Fibroblast of skin of left biceps (primary cell): ENCODE results near the gene KIF5A.
"Not testable (repeated sequence)": the region's sequence is repeated elsewhere in the genome, so short reads cannot be mapped to it uniquely, and the experiment has no call there.

ENCODE experiments used
- DNase-seq, 2 experiments: peaks; one replicate each; pipeline ENCODE4 v3.0.0-alpha.2; 2013; ENCODE audit warnings: low read depth in 2 of 2

The KIF5A gene

DNA sequence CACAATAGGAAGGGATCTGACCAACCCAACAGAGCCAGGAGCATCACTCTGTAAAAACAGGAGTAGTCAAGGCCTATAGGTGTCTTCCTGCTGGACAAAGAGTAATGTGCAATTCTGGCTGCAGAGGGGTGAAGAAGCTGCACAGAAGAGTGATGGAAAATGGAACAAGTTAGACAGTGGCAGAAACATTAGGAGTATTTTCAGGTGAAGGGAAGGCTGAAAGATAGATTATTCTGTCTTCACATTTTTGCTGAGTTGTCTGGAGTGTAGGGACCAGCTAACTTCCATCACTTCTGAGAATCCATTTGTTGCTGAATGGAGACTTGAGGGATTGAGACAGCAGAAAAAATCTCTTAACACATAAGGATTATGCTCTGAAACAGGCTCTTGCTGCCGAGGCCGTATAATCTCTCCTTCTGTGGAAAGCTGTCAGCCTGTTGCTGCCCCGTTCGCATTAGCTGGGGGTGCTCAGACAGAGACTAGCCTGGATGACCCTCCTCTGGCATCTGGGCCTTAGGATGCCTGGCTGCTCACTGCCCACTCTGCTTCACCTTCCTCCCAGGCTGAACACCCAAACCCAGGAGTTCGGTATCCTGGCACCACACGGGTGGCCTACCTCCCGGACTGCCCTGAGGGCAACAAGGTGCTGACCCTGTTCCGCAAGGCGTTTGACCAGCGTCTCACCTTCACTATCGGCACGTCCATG is 58.3 kb downstream of the KIF5A start:
- no peak for DNase-seq

DNA sequence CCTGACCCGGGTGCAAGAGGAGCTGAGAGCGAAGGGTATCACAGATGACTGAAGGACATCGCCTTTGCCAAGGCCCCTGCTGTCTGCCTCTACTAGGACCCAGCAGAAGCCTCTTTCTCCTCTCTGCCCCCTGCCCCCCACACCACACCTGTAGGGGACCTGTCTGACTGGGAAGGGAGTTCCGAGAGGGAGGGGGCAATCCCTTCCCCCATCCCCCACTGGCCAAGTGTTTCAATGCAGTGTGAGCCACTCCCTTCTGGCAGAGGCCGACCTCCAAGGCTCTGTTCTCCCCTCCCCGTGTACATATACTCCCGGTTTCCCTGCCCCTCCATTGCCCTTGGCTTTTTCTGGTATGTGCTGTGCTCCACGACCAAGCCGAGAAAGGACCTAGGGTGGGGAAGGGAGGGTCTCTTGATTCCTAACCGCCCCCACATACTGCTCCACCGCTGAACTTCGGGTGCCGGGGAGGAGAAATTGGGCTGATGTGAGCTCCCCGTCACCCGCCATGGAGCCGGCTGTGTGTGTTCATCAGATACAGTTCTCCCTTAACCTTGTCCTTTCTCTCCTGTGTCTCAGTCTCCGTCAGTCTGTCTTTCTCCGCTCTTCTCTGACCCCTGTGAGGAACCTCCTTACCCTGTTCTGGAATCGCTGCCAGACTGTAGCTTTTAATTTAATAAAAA is 59.4 kb downstream of the KIF5A start:
- no peak for DNase-seq

DNA sequence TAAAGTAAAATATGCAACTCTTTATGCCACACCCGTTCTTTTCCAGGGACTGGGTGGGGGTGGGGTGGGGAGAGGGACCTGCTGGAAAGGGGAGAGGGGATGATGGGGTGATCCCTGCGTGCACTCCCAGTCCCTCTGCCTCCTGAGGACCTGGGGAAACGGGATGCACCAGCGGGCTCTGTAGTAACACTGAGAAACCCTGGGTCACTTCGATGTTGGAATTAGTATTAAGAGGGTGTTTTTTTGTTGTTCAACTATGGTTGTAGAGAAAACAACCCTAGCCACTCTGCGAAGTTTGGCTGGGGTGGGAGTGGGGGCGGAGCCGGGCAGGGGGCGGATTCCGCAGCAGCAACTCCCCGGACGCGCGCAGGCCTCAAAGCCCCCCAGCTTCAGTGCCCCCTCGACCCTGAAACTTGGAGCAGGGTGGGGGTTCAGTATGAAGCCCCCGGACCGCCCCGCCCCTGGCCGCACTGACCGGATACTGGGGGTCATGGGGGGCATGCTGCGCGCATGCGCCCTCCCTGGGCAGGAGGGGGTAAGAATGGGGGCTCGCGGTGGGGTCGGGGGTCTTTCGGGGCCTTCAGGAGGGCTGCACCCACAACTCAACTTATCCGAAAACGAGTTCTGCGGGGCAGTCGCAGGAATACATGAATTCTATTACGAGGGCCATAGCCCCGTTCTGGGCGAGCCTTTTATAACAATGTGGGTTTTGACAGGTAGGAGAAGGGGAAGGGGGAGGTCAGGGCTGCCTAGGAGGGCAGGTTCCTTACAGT is 60.1 kb downstream of the KIF5A start:
- DNase-seq: no peak

DNA sequence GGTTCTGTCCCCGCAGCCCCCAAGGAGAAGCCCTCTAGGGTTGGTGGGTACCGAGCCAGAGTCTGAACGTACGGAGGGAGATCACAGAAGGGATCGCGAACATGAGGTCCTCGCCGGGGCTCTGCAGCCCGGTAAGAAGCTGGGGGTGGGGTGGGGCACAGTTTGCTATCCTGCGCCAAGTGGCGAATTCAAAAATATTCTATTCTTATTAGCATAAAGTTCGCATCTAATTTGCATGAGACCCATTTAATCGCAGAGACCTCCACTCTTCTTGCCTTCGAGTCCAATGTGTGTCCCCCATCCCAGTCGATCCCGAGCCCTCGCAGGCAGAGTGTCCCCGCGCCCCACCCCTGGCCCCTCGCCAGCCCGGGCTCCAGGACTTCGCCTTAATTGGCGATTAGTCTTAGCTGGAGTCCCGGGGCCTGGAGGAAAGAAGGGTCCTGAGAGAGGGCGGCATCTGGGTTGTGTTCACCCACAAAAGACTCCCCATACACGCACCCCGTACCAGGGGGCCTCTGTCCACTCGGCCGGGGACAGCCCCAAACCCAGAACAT is 60.8 kb downstream of the KIF5A start:
- no peak for DNase-seq

DNA sequence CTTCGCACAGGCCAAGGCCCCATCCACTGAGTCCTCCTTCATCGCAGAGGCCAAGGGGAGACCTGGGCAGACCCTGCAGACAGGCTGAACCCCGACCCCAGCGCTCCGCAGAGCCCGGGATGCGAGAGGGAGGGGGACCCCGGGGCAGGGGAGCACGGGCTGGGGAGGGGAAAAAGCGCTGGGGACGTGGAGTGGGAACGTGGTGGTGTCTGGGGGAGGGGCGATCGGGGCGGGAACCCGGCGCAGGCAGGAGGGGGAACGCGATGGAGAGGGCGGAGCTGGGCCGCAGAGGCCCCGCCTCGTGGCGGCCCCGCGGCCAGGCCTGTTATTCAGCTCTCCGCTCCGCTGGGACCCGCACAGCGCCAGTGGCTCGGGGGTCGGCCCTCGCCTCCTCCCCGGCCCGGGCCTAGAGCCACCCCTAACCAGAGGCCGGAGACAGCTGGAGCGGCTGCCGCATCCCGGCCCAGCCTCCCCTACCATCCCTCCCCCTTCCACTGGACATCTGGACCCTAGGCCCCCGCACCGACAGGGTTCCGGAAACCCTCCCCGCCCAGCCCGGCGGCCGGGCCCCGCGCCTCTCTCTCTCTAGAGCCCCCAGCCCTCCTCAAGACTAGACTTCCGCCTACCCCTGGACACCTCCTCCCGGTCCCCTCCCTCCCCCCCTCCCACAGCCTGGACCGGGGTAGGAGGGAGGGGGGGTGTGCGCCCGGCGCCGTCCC is 61.4 kb downstream of the KIF5A start, which contains the start of gene ARHGEF25:
Gene ARHGEF25 (plus strand): TSS at position 328 of the 719 bp plus-strand sequence. CDS start 460 bp downstream, outside the sequence.
- peak; percentile 24 to 39 for DNase-seq

DNA sequence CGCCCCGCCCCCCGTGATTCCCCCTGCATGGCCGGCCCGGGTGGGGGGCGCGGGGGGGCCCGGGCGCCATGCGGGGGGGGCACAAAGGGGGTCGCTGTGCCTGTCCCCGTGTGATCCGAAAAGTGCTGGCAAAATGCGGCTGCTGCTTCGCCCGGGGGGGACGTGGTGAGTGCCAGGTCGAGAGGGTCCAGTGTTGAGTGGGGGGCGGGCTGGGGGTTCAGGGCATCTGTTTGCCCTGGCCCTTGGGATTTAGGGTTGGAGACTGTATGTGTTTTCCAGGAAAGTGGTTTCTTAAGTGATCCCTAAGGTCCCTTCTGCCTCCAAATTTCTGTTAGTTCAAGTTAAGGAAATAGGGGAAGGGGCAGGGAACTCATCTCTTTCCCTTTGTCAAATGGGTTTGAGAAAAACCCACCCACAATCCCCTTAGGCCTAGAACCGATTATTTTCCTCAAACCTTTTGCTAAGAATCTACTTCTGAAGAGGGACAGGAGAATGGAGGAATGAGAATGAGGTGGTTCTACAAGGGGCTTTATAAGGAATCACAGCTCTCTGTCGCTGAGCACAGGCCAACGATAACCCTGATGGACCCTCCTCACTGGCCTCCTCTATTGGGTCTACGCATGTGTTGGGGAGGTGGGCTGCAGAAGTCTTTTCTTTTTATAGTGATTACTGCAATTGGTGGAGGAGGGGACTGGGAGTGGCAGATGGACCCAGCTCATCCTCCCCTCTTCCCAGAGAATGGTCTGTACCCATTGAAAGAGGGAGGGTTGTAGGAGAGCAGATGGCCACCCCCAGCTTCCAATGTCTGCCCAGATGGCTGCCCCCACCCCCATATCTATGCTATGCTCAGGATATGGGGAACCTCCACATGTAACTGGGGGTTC is 62.2 kb downstream of the KIF5A start:
- DNase-seq: no peak

DNA sequence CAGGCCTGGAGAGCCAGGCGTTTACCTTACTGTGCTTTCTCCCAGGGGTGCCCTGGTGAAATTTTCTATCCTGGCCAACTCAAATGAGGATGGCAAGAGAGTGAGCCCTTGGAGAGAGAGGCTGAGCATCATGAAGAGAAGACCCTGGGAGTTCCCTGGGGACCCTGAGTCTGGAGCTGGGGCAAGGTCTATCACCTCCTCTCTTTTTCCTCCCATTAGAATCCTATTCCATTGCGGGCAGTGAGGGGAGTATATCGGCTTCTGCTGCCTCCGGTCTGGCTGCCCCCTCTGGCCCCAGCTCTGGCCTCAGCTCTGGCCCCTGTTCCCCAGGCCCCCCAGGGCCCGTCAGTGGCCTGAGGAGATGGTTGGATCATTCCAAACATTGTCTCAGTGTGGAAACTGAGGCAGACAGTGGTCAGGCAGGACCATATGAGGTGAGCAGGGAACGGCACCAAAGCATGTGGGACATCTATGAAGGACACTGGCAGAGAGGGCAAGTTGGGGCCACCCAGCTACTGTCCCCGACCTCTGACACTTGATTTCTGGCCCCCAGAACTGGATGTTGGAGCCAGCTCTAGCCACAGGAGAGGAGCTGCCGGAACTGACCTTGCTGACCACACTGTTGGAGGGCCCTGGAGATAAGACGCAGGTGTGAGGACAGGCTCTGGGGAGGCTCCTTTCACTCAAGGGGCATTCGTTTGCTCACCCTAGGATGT is 63.0 kb downstream of the KIF5A start:
- no peak for DNase-seq

DNA sequence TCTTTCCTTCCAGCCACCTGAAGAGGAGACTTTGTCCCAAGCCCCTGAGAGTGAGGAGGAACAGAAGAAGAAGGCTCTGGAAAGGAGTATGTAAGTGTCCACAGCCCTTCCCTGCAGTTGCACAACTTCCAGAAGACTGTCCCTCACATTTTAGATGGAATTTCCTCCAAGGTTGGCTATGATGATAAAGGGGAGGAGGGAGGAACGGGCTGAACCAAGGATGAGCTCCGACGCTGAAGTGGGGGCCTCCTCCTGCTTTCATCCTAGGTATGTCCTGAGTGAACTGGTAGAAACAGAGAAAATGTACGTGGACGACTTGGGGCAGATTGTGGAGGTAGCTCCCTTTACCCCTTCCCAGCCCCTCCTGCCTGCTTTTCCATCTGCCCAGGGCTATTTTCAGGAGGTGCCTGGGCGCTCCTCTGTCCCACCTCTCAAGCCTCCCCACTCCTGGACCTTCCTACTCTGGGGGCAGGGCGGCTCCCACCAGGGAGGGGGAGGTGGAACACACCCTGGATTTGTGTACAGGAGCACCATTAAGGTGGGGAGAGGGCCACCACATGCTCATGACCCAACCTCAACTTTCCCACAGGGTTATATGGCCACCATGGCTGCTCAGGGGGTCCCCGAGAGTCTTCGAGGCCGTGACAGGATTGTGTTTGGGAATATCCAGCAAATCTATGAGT is 63.7 kb downstream of the KIF5A start:
- DNase-seq: no peak

DNA sequence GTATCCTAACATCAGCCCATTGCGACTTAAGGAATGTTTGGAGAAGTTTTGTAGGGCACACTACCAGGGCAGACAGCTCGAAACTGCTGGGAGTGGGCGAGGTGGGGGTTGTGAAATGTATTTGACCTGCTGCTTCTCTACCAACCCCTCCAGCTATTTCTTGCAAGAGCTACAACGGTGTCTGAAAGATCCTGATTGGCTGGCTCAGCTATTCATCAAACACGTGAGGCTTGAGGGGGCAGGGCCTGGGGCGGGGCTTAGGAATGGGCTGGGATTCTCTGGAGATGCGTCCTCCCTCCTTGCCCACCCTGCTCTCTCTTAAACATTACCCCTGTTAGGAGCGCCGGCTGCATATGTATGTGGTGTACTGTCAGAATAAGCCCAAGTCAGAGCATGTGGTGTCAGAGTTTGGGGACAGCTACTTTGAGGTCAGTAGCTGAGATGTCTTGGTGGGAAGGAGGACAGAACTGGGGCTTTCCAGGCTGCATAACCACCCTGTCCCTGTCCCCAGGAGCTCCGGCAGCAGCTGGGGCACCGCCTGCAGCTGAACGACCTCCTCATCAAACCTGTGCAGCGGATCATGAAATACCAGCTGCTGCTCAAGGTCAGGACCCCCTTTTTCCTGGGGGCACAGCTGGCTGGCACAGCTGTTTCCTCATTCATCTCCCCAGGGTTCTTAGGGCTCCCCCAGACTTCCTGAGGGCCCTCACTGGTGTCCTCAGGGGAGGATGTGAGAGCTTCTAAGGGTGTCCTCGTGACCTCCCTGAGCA is 64.5 kb downstream of the KIF5A start:
- DNase-seq: no peak

DNA sequence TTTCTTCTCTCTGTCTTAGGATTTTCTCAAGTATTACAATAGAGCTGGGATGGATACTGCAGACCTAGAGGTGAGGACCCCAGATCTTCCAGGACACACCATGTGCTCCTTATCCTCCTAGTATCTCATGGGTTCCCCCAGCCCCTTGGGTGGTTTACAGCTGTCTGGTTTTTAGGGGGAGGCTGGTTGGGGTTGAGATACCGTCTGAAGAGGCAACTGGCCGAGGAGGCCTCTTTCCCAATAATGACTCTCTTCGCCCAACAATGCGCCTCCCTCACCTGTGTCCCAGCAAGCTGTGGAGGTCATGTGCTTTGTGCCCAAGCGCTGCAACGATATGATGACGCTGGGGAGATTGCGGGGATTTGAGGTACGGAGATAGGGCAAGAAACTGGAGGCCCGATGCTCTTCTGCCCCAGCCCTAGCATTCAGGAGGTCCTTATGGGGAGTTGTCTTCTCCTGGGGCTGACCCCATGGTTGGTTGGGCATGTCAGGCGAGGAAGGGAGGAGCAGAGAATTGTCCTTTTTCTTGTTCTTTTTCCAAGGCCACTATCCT is 65.2 kb downstream of the KIF5A start:
- no peak for DNase-seq

DNA sequence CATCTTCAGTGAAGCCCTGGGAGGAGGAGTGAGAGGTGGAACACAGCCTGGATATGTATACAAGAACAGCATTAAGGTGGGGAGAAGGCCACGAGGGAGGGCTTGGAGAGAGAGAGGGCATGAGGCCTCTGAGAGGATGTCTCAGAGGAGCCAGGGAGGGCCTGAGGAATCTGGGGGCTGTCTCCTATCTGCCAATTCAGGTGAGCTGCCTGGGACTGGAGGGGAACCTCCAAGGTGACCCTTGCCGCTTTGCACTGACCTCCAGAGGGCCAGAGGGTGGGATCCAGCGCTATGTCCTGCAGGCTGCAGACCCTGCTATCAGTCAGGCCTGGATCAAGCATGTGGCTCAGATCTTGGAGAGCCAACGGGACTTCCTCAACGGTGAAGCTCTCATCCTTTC is 65.8 kb downstream of the KIF5A start:
- no peak for DNase-seq

DNA sequence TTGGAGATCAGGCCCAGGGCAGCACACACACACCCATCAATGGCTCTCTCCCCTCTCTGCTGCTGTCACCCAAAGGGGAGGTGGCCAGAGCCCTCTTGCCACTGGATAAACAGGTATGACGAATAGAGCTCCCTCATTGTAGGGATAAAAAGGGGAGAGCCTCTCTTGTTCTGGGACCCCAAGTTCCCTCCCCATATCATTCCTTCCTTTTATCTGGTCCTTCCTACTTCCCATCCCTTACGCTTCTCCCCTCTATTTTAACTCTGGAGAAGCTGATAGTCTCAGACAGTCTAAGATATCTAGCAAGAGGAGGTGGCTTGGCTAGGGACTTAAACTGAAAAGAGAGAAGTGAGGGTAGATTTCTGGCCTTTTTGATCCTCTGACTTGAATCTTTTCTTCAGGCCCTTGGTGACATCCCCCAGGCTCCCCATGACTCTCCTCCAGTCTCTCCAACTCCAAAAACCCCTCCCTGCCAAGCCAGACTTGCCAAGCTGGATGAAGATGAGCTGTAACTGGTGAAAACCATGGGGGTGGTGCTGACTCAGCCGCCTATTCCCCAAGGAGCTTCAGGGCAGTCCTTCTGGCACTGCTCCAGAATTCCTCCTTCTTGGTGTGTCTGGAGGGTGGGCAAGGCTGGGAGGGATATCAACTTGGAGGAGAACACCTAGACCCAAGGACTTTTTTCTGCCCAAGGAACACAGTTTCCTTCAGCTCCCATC is 66.7 kb downstream of the KIF5A start:
- no peak for DNase-seq

DNA sequence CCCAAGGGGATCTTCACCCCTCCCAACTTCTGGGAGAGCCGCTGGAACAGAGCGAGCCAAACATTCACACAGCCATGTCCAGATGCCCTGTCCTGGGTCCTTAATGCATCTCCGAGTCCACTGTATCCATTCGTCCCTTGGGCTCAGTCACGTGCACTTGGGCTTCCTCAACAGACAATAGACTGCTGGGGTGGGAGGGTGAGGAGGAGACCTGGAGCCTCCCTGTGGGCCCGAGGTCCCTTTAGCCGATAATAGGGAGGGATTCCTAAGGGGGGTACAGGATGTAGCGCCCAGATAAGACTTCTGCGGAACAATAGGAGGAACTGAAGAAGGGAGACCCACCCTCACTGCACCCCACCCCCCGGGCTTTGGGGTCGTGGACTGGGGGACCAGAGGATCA is 68.1 kb downstream of the KIF5A start:
- DNase-seq: no peak

DNA sequence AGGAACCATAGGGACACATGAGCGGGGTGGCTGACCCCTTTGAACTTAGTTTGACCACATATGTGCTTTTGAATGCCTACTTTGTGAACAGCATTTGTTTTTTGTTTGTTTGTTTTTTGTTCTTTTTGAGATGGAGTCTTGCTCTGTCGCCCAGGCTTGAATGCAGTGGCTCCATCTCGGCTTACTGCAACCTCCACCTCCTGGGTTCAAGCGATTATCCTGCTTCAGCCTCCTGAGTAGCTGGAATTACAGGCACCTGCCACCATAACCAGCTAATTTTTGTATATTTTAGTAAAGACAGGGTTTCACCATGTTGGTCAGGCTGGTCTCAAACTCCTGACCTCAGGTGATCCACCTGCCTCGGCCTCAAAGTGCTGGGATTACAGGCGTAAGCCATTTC is 68.6 kb downstream of the KIF5A start:
- not testable (repeated sequence) for DNase-seq

DNA sequence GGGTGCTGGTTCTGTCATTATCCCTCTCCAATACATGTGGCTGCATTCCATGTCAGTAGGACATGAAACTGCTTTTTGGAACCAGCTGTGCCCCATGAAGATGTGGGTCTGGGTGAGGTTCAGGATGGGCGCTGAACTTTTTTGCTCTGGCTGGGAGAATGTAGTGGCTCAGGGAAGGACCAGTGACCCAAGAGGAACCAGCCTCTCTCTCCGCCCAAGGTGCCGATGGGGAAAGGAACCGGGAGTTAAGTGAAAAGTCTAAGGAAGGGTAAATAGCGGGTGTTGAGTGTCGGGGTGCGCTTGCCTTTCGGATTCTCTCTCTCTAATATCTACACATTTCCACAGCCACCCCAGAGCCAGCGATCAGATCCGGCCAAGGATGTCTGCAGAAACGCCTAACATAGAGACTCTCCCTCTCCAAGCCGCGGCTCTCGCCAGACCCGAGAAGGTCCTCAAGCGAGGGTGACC is 69.2 kb downstream of the KIF5A start:
- DNase-seq: no peak

DNA sequence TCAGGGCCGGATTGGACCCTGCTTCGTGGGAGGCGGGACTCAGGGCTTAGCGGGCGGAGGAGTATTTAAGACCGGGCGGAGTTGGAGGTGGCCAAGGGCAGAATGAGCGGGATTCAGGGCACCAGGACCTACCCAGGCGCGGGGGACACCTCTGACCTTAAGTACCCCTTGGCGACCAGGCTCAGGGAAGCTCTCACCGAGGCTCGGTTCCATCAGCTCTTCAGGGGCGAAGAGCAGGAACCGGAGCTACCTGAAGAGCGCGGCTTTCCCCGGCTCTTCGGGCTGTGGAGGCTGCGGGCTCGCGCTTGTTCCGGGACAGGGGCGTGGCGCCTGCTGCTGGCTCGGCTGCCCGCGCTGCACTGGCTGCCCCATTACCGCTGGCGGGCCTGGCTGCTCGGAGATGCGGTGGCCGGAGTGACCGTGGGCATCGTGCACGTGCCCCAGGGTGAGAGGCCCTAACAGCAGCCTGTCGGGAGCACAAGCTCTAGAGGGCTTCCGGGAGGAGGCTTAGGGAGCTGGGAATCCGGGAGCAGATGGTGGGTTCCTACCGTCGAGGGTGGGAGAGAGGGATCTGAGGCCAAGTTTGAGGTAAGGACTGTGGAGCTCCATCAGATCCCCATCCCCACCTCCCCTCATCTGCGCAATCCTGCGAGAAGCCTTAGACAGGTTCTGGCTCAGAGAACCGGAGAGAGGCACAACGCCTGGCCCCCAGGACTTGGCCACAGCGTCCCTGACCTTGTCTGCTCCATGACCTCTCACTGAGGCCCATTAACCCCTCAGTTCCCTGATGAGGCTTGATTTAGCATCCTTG is 69.8 kb downstream of the KIF5A start:
- DNase-seq: no peak
